ENCODE results near the gene B3GNT2.
A peak's percentile ranks its signal among the peaks of the same experiment; 100 is the strongest.
"Not testable (repeated sequence)": the region's sequence is repeated elsewhere in the genome, so short reads cannot be mapped to it uniquely, and the experiment has no call there.

B3GNT2 gene

GRCh38 chr2:62195421-62196277 is at the start of gene B3GNT2:
TSS of gene B3GNT2 (plus strand) at chr2:62196115. CDS start at chr2:62222221, 26,106 bp downstream.
- peak; percentile 62 to 81 for DNase-seq (ENCODE audit: low read depth in 2 of 2)
- TF ChIP-seq CTCF (IDR thresholded peaks at IDR 0.05; ENCODE audit: low read depth, low read length), result no peak
- peak within 1 kb of the TSS; percentile 97 to 99 for H3K4me3 ChIP-seq (replicated peaks in 1 of 2; ENCODE audit: low read depth in 2 of 2, low read length in 2 of 2)

GRCh38 chr2:62146790-62147189 is 49.1 kb upstream of the B3GNT2 start:
- not testable (repeated sequence) for DNase-seq (ENCODE audit: low read depth in 2 of 2)

GRCh38 chr2:62147610-62148301 is 48.2 kb upstream of the B3GNT2 start:
- TF ChIP-seq CTCF (IDR thresholded peaks at IDR 0.05; ENCODE audit: low read depth, low read length), result no peak
- peak; percentile 81 to 98 for DNase-seq (ENCODE audit: low read depth in 2 of 2)
- H3K4me3 ChIP-seq (replicated peaks in 1 of 2; ENCODE audit: low read depth in 2 of 2, low read length in 2 of 2), result no peak overlapping the region

More at GRCh38 chr2:62146790-62147189, 49.1 kb upstream of the B3GNT2 start:
- not testable (repeated sequence) for H3K4me3 ChIP-seq (replicated peaks in 1 of 2; ENCODE audit: low read depth in 2 of 2, low read length in 2 of 2)

- peak; percentile 94 to 99 for DNase-seq (ENCODE audit: low read depth in 2 of 2)
- no peak overlapping the region for H3K4me3 ChIP-seq (replicated peaks in 1 of 2; ENCODE audit: low read depth in 2 of 2, low read length in 2 of 2)
- no peak for TF ChIP-seq CTCF (IDR thresholded peaks at IDR 0.05; ENCODE audit: low read depth, low read length)
Observed at GRCh38 chr2:62149708-62150107, 46.2 kb upstream of the B3GNT2 start.

- peak in 1 of 2 donors; percentile 15 for DNase-seq (ENCODE audit: low read depth in 2 of 2)
- TF ChIP-seq CTCF (IDR thresholded peaks at IDR 0.05; ENCODE audit: low read depth, low read length), result no peak
- no peak overlapping the region for H3K4me3 ChIP-seq (replicated peaks in 1 of 2; ENCODE audit: low read depth in 2 of 2, low read length in 2 of 2)
Observed at GRCh38 chr2:62150597-62151305, 45.2 kb upstream of the B3GNT2 start.

- H3K4me3 ChIP-seq (replicated peaks in 1 of 2; ENCODE audit: low read depth in 2 of 2, low read length in 2 of 2), result no peak overlapping the region
- no peak for TF ChIP-seq CTCF (IDR thresholded peaks at IDR 0.05; ENCODE audit: low read depth, low read length)
- DNase-seq (ENCODE audit: low read depth in 2 of 2), result no peak
Observed at GRCh38 chr2:62151306-62151638, 44.6 kb upstream of the B3GNT2 start.

- no peak for TF ChIP-seq CTCF (IDR thresholded peaks at IDR 0.05; ENCODE audit: low read depth, low read length)
- DNase-seq (ENCODE audit: low read depth in 2 of 2), result peak; percentile 17 to 67
- no peak overlapping the region for H3K4me3 ChIP-seq (replicated peaks in 1 of 2; ENCODE audit: low read depth in 2 of 2, low read length in 2 of 2)
Observed at GRCh38 chr2:62152000-62152399, 43.9 kb upstream of the B3GNT2 start.

All from cardiac fibroblast (primary cell).